ENCODE results near the gene LAT.
"Not testable (repeated sequence)": the region's sequence is repeated elsewhere in the genome, so short reads cannot be mapped to it uniquely, and the experiment has no call there.

The LAT gene

DNA sequence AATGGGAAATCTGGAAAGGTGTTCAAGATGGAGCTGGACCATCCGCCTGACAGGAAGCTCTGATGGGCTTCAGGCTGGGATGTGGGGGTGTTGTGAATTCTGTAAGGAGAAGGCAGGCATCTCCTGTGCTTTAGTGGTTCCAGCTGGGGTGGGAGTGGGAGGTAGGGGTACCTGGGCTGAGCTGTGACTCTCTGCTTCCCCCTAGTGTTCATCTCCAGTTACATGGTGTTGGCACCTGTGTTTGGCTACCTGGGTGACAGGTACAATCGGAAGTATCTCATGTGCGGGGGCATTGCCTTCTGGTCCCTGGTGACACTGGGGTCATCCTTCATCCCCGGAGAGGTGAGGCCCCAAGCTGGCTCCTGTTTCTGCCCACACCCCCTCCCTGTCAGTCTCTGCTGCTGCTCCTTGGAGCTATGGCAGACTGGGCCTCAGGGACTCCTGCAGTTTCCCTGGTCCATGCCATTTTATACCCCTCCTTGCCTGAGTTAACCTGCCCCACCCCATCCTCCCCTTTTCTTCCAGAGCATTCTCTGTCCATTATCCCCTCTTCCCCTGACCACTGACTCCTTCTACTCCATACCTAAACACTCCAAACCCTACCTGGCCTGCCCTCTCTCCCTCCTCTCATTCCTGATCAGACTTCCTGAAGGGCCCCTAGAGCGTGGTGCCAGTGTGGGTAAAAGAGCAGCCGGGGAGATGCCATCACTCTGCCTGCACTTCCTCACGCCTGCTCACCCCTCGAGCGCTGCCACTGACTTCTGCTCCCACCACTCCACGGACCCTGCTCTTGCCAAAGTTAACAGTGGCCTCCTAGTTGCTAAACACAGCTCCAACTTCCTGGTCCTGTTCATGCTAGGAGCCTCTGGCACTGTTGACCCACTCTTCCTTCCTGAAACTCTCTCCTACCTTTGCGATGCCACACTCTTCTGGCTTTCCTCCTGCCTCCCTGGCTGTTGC, 6.9 kb upstream of the LAT start:
- no peak for DNase-seq

DNA sequence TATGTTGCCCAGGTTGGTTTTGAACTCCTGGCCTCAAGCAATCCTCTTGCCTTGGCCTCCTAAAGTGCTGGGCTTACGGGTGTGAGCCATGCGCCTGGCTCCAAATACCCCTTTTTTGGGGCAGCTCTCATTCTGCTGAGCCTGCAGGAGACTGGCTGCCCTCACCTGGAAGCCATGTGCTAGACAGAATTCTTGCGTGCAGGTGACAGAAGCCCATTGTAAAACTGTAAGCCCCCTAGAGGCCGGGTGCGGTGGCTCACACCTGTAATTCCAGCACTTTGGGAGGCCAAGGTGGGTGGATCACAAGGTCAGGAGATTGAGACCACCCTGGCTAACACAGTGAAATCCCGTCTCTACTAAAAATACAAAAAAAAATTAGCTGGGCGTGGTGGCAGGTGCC, 4.5 kb upstream of the LAT start:
- not testable (repeated sequence) for DNase-seq

DNA sequence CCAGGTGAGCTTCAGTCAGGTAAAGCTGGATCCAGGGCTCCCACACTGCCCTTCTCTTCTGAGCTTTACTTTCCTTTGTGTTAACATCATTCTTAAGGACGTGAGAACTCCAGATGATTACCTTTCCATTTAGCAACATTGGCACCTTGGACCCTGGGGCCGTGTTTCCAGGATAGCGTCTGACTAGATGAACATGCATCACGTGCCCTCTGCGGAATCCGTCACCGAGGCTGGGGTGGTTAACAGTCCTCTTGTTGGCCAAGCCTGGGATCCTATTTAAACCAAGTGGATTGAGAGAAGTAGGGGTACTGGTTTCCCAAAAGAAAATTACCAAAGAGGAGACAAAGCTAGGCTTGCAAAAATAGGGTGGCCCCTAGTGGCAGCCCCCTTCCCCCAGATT, 3.9 kb upstream of the LAT start:
- no peak for DNase-seq

DNA sequence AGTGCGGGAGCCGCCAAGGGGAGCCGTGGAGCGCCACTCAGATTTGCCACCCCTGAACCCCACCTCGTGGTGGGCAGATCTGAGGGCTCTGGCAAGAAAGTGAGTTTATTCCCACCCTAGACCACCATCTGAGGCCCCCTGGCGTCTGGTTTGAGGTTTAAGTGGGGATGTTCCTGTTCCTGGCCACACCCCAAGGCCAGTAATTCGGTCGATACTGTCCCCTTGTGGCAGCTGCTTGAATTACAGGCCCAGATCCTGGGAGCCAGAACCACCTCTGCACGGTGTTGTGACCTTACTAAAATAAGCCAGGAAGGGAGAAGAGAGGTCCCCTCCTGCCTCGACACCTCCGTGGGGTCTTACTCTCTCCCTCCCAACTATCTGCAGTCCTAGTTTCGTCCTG, 3.3 kb upstream of the LAT start:
- DNase-seq, result peak; percentile 68

DNA sequence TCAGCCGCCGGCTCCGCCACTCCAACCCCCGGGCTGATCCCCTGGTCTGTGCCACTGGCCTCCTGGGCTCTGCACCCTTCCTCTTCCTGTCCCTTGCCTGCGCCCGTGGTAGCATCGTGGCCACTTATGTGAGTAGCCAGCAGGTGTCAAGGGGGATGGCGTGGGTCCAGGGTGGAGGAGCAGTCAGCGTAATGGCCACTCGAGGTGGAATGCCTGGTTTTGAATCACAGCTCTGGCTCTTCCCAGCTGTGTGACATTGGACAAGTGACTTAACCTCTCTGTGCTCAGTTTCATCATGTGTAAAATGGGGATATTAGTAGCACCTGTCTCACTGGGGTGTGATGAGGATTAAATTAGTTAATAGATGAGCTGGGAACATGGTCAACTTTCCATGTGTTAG, 2.4 kb upstream of the LAT start:
- no peak for DNase-seq

DNA sequence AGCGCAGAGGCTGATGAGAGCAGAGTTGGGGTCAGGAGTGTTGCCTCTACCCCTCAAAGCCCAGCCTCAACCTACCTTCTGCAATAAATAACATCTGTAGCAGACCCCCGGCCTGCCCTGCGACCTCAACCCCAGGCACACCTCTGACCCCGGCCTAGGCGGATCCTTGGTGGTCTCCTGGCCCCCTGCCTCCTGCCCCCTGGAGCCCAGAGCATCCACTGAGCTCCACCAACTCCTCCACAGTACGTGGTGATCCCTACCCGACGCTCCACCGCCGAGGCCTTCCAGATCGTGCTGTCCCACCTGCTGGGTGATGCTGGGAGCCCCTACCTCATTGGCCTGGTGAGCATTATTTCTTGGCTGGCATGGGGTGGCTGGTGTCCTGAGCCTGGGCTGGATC, 1.9 kb upstream of the LAT start:
- no peak for DNase-seq

DNA sequence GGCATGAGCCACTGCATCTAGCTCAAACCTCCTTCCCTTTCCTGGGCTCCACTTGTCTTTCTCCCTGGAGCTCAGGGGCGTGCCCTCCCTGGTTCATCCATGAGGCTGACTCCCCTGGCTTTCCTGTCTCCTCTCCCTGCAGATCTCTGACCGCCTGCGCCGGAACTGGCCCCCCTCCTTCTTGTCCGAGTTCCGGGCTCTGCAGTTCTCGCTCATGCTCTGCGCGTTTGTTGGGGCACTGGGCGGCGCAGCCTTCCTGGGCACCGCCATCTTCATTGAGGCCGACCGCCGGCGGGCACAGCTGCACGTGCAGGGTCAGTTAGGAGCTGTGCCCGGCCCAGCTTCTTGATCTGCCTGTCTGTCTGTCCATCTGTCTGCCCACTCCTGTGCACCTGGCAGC, 1.2 kb upstream of the LAT start:
- DNase-seq, result peak; percentile 87

DNA sequence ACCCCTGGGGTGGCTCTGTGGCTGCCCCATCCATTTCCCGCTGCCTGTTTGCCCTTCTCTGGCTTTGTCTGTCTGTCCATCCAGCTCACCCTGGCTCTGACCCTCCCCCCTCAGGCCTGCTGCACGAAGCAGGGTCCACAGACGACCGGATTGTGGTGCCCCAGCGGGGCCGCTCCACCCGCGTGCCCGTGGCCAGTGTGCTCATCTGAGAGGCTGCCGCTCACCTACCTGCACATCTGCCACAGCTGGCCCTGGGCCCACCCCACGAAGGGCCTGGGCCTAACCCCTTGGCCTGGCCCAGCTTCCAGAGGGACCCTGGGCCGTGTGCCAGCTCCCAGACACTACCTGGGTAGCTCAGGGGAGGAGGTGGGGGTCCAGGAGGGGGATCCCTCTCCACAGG, 761 bp upstream of the LAT start:
- DNase-seq, result no peak

DNA sequence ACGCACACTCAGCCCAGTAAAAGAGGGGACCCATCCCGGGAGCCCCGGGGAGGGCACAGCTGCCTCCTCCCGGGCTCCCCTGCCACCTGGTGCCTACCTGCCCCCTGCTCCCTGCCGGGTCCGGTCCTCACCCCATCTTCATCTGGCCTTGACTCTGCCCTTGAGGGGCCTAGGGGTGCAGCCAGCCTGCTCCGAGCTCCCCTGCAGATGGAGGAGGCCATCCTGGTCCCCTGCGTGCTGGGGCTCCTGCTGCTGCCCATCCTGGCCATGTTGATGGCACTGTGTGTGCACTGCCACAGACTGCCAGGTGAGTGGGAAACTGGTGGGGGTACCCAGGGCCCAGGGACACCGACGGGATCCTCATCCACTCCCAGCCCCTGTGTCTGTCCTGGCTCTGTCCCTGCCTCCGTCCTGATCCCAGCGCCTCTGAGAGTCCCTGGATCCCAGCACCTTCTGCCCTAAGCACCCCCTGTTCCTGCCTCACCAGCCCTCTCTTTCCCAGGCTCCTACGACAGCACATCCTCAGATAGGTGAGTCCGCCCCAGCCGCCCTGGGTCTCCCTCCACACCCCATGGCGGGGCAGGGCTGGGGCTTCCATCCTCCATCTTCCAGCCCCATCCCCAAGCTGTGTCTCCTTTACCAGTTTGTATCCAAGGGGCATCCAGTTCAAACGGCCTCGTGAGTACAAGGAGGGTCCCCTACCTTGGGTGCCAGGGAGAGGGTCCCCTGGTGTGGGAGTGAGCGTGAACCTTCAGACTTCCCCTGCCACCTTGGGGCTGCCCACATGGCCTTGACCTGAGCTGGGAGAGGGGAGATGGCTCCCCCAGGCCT, 574 bp downstream of the LAT start:
- DNase-seq, result no peak

DNA sequence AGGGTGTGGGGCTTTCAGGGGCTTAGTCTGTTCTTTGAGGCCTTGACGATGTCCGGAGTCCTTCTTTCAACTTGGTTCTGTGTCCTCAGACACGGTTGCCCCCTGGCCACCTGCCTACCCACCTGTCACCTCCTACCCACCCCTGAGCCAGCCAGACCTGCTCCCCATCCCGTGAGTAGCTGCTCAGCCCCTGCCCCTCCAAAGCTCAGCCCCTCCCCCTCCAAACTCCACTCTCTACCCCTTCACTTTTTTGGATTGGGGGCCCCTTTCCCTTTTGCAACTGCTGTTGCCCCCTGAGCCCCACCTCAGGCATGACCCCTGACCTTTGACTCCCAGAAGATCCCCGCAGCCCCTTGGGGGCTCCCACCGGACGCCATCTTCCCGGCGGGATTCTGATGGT, 1.2 kb downstream of the LAT start:
- DNase-seq, result no peak

DNA sequence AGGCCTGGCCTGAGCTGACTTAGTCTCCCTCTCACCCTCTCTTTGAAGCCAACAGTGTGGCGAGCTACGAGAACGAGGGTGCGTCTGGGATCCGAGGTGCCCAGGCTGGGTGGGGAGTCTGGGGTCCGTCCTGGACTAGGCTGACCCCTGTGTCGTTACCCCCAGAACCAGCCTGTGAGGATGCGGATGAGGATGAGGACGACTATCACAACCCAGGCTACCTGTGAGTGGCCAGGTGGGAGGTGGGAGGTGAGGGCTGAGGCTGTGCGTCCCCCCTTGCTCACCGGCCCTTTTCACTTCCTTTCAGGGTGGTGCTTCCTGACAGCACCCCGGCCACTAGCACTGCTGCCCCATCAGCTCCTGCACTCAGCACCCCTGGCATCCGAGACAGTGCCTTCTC, 1.6 kb downstream of the LAT start:
- DNase-seq, result no peak

DNA sequence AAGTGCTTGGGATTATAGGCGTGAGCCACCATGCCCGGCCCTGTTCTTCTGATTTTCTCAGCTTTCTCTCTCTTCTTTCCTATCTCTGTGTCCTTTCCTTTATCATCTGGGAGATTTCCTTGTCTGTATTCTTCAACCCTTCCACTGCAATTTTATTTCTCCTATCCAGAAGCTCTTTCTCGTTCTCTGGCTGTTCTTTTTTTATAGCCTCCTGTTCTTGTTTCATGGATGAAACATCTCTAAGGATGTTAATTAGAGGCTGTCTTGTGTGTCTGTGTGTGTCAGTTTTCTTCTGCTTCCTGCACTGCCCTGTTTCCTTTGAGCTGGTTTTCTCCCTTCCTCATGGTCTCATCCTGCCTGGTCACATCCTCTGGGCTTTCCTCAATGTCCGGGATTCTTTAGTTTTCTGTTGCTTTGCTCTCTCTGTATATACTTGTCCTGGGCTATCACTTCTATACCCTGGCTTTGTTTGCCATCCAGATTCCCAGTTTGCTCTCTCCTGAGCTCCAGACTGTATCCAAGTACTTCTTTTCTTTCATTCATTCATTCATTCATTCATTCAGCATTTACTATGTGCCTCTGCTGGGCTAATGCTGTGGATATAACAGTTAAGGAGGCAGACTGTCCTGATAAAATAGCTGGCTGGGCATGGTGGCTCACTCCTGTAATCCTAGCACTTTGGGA, 2.5 kb downstream of the LAT start:
- no peak for DNase-seq

DNA sequence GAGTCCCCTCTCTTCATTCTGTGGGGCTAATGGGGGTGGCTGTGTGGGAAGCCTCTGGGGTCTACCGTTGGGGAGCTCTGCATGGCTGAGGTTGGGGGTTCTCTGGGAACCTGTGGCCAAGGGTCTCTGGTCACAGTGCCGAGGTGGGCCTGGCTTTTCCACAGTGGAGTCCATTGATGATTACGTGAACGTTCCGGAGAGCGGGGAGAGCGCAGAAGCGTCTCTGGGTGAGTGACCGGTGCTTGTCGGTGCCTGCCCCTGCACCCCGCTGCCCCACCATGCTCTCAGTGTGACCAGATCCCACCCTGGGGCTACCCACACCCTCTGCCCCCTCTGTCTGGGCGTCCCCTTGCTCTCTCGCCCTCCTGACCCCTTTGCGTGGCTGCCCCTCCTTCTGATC, 4.5 kb downstream of the LAT start:
- no peak for DNase-seq

DNA sequence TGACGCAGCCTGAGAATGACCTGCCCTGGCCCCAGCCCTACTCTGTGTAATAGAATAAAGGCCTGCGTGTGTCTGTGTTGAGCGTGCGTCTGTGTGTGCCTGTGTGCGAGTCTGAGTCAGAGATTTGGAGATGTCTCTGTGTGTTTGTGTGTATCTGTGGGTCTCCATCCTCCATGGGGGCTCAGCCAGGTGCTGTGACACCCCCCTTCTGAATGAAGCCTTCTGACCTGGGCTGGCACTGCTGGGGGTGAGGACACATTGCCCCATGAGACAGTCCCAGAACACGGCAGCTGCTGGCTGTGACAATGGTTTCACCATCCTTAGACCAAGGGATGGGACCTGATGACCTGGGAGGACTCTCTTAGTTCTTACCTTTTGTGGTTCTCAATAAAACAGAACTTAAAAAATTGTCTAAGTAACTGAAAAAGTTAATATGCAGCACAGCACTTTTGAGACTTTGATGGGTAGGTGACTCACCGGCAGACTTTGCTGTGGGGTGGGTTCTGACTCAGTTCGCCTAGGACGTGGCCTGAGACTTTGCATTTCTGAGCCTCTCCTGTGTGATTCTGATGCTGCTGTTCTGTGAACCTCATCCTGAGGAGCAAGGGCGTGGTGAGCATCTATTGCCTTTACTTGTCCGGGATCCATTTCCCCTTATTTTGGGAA, 5.7 kb downstream of the LAT start:
- DNase-seq, result no peak

DNA sequence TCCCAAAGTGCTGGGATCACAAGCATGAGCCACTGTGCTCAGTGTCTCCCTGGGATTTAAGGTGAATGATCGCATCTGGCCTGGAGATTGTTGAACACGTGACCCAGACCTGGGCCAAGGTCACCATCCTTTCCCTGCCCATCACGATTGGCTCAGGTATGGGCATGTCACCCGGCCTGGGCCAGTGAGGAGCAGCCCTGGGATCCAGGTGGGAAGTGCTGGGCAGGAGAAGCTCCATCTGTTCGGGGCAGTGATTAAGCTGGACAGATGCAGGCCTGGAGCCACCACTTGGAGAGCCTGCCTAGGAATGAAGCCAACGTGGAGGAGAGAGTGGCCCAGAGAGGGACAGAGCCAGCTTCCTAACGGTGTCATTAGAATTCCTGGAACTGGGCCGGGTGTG, 6.8 kb downstream of the LAT start:
- DNase-seq, result no peak

DNA sequence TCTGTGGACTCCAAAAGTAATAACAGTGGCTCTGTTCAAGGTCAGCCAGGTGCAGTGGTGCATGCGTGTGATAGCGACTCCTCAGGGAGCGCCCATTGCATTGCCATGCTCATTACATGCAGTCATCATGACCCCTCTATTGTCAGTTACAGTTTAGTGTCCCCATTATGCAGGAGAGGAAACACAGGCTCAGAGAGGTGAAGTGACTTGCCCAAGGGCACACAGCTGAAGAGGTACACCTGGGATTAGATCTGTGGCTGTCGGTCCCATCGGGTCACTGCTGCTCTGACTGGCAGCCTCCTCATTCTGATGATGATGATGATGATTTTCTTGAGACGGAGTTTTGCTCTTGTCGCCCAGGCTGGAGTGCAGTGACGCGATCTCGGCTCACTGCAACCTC, 7.6 kb downstream of the LAT start:
- DNase-seq, result no peak

DNA sequence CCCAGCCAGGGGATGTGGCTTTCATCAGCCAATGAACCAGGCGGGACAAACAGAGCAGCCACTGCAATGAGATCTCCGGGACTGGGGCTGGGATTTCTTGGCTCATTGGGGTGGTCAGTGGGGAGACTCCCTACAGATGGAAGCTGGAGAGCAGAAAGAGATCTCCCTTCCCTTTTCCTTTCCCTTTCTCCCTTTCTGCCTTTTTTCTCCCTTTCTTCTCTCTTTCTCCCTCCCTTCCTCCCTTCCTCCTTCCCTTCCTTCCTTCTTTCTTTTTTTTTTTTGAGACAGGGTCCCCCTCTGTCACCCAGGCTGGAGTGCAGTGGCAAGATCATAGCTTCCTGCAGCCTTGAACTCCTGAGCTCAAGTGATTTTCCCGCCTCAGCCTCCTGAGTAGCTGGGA, 14.0 kb downstream of the LAT start:
- no peak for DNase-seq

DNA sequence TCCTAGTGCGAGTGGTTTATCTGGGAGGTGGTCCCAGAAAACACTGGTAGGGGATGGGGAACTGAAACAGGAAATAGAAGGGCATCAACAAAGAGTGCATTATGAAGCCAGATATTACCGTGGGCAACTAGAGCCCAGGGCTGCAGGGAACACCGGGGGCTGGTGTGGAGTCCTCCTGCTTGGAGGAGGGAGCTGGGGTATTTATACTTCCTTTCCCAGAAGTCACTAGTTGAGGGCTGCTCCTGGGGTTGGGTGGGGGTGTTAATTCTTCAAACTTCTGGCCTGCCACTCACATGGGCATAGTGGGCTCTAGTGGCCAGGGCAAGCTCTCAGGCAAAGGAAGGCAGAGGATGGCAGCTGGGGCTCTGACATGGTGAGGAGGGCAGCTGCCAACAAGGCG, 14.7 kb downstream of the LAT start:
- peak; percentile 24 for DNase-seq

DNA sequence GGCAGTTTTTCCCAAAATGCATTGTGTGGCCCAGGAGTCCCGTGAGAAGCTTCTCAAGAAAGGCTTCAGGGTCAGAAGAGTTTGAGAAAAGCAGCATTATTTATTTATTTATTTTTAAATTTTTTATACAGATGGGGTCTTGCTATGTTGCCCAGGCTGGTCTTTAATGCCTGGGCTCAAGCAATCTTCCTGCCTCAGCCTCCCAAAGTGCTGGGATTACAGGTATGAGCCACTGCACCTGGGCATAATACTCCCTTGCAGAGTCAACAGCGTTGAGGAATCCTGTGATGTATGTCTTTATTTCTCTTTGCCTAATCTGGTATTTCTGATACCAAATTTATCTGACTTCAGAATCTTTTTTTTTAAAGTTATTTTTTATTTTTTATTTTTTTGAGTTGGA, 15.2 kb downstream of the LAT start:
- no peak for DNase-seq

DNA sequence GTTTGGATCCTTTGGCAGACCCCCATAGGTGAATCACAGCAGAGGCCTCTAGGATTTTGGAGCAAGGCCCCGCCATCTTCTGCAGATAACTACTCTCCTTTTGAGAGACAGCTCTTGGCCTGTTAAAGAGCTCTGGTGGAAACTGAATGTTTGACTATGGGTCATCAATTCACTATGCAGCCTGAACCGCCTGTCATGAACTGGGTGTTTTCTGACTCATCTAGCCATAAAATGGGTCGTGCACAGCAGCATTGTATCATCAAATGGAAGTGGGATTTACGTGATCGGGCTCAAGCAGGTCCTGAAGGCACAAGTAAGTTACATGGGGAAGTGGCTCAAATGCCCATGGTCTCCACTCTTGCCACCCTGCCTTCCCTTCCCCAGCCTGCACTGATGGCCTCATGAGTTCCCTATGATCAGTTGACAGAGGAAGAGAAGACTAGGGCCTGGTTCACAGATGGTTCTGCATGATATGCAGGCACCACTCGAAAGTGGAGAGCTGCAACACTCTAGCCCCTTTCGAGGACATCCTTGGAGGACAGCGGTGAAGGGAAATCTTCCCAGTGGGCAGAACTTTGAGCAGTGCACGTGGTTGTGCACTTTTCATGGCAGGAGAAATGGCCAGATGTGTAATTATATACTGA, 19.8 kb downstream of the LAT start:
- DNase-seq, result peak; percentile 49

DNA sequence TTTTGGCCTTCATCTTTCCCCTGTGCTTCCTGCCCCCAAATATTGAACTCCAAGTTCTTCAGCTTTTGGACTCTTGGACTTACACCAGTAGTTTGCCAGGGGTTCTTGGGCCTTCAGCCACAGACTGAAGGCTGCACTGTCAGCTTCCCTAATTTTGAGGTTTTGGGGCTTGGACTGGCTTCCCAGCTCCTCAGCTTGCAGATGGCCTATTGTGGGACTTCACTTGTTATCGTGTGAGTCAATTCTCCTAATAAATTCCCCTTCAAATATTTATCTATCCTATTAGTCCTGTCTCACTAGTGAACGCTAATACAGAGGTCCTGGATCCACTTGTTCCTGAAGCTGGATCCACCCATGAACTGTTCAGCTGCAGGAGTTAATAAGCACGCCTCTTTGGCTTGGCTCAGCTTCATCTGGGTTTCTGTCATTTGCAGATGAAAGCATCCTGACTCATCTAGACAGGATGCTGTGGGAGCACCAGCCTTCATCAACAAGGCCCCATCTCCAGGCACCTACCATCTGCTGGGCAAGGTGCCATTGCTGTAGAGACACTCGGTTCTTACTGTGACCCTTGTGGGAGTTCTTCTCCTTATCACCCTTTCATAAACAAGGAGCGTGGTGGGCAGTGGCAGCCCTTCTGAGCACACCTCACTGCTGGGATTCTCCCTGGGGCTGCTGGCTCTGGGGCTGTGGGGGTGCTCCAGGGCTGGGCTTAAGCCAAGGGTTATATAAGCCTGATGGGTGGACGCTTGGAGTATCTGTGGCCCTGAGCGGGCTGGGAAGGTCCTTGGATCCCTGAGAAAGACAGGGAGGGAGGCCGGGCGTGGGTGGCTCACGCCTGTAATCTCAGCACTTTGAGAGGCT, 23.1 kb downstream of the LAT start:
- peak; percentile 61 for DNase-seq

Data from MV-4-11 (cell line).